Lung (tissue), 12 donors: ENCODE results near the gene CCDC85C. TPM values are rescaled to one million over a fixed set of nuclear protein-coding genes. Genes with fewer than 3 reads are reported as not detected.

Experiments
- ATAC-seq: fragments of 200-7000 bp; cut with Tn5 transposase; one replicate; pipeline ENCODE4 v1.9.1; 2020; ENCODE audit warnings: moderate number of reproducible peaks; ENCODE audit not compliant: insufficient read depth, low FRiP score
- DNase-seq, 3 donors: peaks; one replicate each; pipeline ENCODE4 v3.0.0-alpha.2; 2013 to 2017
- H3K27ac ChIP-seq, 2 donors: one replicate each; pipeline ENCODE4 v1.5.1; 2013; ENCODE audit warnings: mild to moderate bottlenecking in 2 of 2, moderate library complexity in 2 of 2, control low read depth in 1 of 2, inconsistent platforms in 1 of 2, low read depth in 1 of 2, low read length in 1 of 2
- H3K27me3 ChIP-seq, 3 donors: one replicate each; pipeline ENCODE4 v1.5.1; 2013; ENCODE audit warnings: low read length in 2 of 3; ENCODE audit not compliant: control insufficient read depth in 3 of 3, insufficient read depth in 3 of 3
- H3K36me3 ChIP-seq, 4 donors: one replicate each; pipeline ENCODE4 v1.5.1; 2013; ENCODE audit warnings: low read length in 4 of 4, mild to moderate bottlenecking in 1 of 4, moderate library complexity in 1 of 4; ENCODE audit not compliant: control insufficient read depth in 4 of 4, insufficient read depth in 4 of 4
- H3K4me1 ChIP-seq, 5 donors: one replicate each; pipeline ENCODE4 v1.5.1; 2013; ENCODE audit warnings: low read length in 5 of 5, mild to moderate bottlenecking in 2 of 5, moderate library complexity in 1 of 5; ENCODE audit not compliant: control insufficient read depth in 5 of 5, insufficient read depth in 5 of 5
- H3K4me3 ChIP-seq: one replicate; pipeline ENCODE4 v1.5.1; 2013; ENCODE audit warnings: mild to moderate bottlenecking, control low read depth, moderate library complexity
- H3K9ac ChIP-seq, 2 donors: one replicate each; pipeline ENCODE4 v1.5.1; 2013; ENCODE audit warnings: low read length in 2 of 2, control low read depth in 1 of 2; ENCODE audit not compliant: insufficient read depth in 1 of 2
- H3K9me3 ChIP-seq, 4 donors: one replicate each; pipeline ENCODE4 v1.5.1; 2013; ENCODE audit warnings: low read length in 3 of 4, mild to moderate bottlenecking in 1 of 4, moderate library complexity in 1 of 4; ENCODE audit not compliant: control insufficient read depth in 4 of 4, insufficient read depth in 3 of 4
- CTCF ChIP-seq: IDR thresholded peaks from 2 replicates; pipeline ENCODE4 v1.5.1; 2012; ENCODE audit warnings: mild to moderate bottlenecking; ENCODE audit errors: control extremely low read depth, extremely low read depth
- WGBS, 2 donors: extraction: QIAGEN DNeasy Blood & Tissue Kit; methylation state at CpG; one replicate each; pipeline ENCODE4 v1.1.7; 2013; 5-methylcytosine and 5-hydroxymethylcytosine counted together
- polyA plus RNA-seq, 2 donors: library from polyadenylated mRNA; stranded (reverse); fragments of 200-250 nt; gene quantifications; one replicate each; pipeline ENCODE4 v1.2.1, GENCODE V29; 2013
- total RNA-seq, 2 donors: library from RNA; depleted of rRNA in 1 of 2; stranded (reverse); fragments of >200 nt in 1 of 2; gene quantifications; one replicate each; pipeline ENCODE4 v1.2.1, GENCODE V29; 2014 to 2021
- donor health status: control.
- donor health status: control.
- donor health status: Bipolar disorder and iron deficiency.
- donor health status: healthy.
- donor health status: DM: yes; HTN: yes; CAD: no.

The CCDC85C gene
- total and polyA plus RNA-seq, 4 donors, result 2.8 to 19.8 (median 17.6) TPM

DNA sequence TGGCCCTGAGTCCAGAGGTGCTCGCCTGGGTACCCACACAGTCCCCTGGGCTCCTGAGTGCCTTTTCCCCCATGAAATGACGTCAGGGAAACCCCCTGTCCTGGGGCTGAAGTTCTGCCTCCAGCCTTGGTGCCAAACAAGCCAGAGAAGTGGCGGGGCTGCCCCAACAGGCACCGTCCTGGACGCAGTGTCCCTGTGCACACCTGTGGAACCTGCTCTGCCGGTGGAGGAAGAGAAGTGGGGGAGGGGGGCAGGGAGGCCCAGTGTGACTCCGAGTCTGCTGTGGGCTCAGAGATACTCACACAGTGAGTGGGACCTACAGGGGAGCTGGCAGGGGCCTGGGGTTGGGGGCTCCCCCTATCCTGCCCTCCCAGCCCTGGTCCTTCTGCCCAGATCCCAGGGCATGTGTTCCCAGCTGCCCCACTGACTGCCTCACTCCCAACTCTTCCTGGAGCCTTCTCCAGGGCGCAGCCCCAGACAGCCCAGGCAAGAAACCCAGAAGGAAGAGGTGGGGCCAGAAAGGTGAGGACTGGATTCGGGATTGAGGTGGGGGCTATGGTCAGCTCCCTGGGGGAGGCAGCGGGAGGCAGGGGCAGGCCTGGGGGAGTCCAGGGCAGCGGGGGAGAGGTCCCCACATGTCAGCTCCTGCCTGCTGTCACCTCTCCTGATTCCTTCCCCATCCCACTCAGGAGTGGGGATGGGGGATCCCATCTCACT, 24.7 kb downstream of the CCDC85C start:
- TF ChIP-seq CTCF, result no peak
- Histone ChIP-seq H3K4me1 (peaks cover 10 to 57% (median 41%) of the 10 kb centered on the region in 5 donors), H3K27me3 (no peaks in the 10 kb centered on the region), H3K9ac (no peak overlapping the region), H3K36me3 (peaks cover 0 to 2% (median 0%) of the 10 kb centered on the region in 4 donors), H3K4me3 (no peak overlapping the region), H3K27ac (peak overlapping the region; percentile 75 to 87), H3K9me3 (no peaks in the 10 kb centered on the region)
- ATAC-seq (peak; percentile 43), DNase-seq (peak; percentile 54 to 80 (median 75))
- 66 to 79% methylated on average over 11 of the region's 11 CpGs for WGBS, 2 donors

DNA sequence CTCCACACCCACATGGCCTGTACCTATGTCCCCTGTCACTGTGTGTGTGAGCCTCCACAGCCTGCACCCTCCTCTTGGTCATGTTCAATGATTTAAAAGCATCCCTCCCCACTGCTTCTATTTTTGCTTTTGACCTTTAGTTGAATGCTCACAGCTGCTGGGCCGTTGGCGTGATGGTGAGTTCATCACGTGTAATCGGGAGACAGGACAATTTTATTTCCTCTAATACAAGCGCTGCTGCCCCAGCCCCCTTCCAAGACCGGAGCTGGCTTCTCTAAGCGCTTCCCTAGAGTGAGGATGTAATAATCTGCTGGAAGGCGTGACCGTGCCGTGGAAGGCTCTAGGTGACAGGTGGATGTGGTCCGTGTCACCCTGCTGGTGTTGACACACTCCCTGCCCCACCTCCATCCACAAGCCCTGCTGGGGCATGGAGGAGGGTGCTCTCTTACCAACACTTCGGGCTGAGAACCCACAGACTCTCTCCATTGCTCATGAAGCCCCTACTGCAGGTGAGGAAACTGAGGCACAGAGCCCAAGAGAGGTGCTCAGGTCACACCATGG, 25.4 kb downstream of the CCDC85C start:
- peak overlapping the region; percentile 75 to 87 for H3K27ac ChIP-seq
- 62 to 85% methylated on average over 12 of the region's 12 CpGs for WGBS, 2 donors
- no peak overlapping the region for H3K9ac ChIP-seq
- DNase-seq (no peak), ATAC-seq (no peak)
- H3K9me3 ChIP-seq, result no peaks in the 10 kb centered on the region
- no peaks in the 10 kb centered on the region for H3K27me3 ChIP-seq
- H3K36me3 ChIP-seq, result peaks cover 0 to 2% (median 0%) of the 10 kb centered on the region in 4 donors
- no peak for TF ChIP-seq CTCF
- H3K4me1 ChIP-seq, result peaks cover 10 to 64% (median 47%) of the 10 kb centered on the region in 5 donors
- no peak overlapping the region for H3K4me3 ChIP-seq

DNA sequence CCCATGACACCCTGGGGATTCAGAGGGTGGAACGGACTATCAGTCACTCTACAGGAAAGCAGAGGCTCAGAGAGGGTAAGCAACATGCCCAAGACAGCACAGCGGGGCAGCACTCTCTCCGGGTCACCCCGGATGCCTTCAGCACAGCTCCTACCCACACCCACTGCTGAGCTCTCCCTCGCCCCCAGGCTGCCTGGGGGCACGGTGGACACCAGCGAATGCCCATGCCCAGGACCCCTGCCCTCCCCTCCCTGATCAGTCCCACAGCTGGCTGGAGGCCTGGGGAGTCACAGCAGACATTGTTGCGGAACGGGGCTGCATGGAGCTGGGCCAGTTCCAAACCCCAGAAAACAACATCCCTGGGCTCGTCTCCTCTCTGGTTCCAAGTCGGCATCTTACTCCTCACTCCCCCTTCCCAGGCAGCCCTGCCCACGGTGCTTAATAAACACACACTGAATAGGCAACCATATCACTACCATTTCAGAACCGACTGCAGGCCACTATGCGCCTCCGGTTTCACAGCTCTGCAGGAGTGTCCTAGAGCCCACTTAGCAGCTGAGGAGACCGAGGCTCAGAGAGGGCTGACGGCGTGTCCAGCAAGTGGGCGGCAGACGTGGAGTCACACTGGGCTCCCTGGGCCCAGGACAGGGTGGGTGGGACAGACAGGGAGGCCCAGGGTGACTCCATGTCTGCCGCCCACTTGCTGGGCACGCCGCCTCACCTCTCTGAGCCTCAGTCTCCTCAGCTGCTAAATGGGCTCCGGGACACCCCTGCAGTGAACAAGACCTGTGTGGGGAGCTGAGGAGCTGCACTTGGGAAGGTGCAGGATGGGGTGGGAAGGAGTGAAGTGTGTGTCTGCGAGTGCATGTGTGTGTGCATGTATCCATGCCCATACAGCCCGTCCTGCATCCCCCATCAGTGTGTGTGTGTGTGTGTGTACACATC, 27.0 kb downstream of the CCDC85C start:
- H3K27ac ChIP-seq, result peak overlapping the region in 1 of 2 donors; percentile 34

More for the DNA sequence above, 27.0 kb downstream of the CCDC85C start:
- no peak for TF ChIP-seq CTCF
- Histone ChIP-seq H3K36me3 (peaks cover 0 to 1% (median 0%) of the 10 kb centered on the region in 4 donors), H3K4me3 (no peak overlapping the region), H3K9me3 (no peaks in the 10 kb centered on the region), H3K9ac (no peak overlapping the region), H3K4me1 (peaks cover 10 to 75% (median 59%) of the 10 kb centered on the region in 5 donors), H3K27me3 (no peaks in the 10 kb centered on the region)
- 79 to 92% methylated on average over 25 to 26 of the region's 26 CpGs for WGBS, 2 donors
- DNase-seq (no peak), ATAC-seq (no peak)
